ENCODE data around the gene INA.
"Not testable (repeated sequence)": the region's sequence is repeated elsewhere in the genome, so short reads cannot be mapped to it uniquely, and the experiment has no call there.

INA gene

GRCh38 chr10:103238506-103239252 is 38.3 kb upstream of the INA start:
- no peak for DNase-seq (ENCODE audit: low spot score)
- in situ Hi-C loops (cut with MboI; ENCODE audit: low sequenced_read_pairs, unreplicated experiment), result loop anchor here (10.0 kb wide), 1 partner anchor 324 kb away; the partner anchor contains the start of gene CNNM2
- TF ChIP-seq CTCF (IDR thresholded peaks at IDR 0.05; ENCODE audit: borderline replicate concordance, control extremely low read depth, extremely low read depth, insufficient read depth, missing control alignments), result peak; percentile 8

DNA sequence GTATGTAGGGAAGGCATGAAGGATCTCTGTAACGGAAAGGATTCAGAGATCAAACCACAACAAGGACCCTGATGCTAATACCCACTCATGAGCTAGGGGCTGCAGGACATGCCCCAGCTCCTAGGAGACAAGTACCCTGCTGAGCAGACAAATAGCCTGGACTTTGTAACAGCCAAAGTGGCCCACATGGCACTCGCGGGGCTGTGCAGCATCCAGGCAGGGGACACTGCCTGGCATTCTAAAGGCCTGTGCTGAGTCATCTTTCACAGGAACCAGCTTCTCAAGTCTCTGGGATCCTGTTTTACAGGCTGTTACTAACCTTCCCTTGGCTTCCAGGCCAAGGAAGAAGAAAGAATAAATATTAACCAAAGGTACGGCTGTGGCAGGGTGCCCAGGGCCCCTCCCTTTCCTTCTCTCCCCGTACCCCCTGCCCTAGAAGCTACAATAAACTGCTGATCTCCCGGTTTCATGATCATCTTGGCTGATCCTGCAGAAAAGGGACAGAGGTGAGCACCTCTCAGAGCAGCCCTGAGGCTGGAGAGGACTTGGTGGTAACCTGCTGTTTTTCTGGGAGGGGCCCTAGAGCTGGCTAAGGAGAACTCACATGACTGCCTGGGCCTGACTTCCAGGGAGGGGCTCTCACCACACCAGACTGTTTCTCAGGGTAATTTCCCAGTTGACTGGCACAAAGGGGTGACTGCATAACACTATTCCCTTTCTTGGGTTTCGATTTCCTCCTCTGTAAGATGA is 35.5 kb upstream of the INA start:
- in situ Hi-C loops (cut with MboI; ENCODE audit: low sequenced_read_pairs, unreplicated experiment), result no loop called here
- no peak for DNase-seq (ENCODE audit: low spot score)
- no peak for TF ChIP-seq CTCF (IDR thresholded peaks at IDR 0.05; ENCODE audit: borderline replicate concordance, control extremely low read depth, extremely low read depth, insufficient read depth, missing control alignments)

DNA sequence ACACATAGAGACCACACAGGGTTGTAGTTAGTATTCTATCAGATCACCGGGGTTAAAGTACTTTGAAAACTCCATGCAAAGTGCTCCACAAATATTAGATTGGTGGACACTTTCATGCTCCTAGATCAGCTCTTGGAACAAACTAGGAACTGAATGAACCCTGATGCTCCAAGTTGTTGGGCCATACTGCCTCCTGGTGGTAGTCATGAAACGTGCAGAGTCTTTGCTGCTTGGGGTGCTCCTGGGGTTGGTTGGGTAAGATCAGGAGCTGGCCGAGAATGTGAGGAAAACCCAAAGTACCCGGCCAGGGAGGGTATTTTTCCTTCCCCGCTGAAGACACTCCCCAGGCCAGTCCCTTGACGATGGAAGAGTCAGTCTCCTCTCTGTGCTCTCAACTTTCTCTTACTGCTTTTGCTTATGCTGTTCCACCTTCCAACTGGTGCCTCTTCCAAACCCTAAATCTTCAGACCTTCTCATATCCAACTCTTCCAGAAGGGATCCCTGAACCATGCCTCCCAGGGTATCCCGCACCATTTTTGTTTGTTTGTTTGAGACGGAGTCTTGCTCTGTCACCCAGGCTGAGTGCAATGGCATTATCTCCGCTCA is 32.2 kb upstream of the INA start:
- peak; percentile 86 for DNase-seq (ENCODE audit: low spot score)
- peak; percentile 85 for TF ChIP-seq CTCF (IDR thresholded peaks at IDR 0.05; ENCODE audit: borderline replicate concordance, control extremely low read depth, extremely low read depth, insufficient read depth, missing control alignments)
- in situ Hi-C loops (cut with MboI; ENCODE audit: low sequenced_read_pairs, unreplicated experiment), result no loop called here

DNA sequence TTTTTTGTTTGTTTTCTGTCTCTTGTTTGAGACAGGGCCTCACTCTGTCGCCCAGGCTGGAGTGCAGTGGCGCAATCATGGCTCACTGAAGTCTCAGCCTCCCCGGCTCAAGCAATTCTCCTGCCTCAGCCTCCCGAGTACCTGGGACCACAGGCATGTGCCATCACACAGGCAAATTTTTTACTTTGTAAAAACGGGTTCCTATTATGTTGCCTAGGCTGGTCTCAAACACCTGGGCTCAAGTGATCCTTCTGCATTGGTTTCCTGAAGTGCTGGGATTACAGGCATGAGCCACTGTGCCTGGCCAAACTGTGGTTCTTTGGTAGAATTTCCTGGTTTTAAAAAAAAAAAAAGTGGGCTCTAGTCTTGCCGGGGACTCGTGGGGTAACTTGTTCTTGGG is 31.4 kb upstream of the INA start, which contains the start of gene RPEL1:
Gene RPEL1, plus strand, starts transcription at position 301 of the 400 bp plus-strand sequence. CDS start 110 bp downstream, outside the sequence.
- DNase-seq (ENCODE audit: low spot score); in situ Hi-C loops (cut with MboI; ENCODE audit: low sequenced_read_pairs, unreplicated experiment): not testable (repeated sequence)

- no peak for TF ChIP-seq CTCF (IDR thresholded peaks at IDR 0.05; ENCODE audit: borderline replicate concordance, control extremely low read depth, extremely low read depth, insufficient read depth, missing control alignments)
- no peak for DNase-seq (ENCODE audit: low spot score)
- in situ Hi-C loops (cut with MboI; ENCODE audit: low sequenced_read_pairs, unreplicated experiment), result no loop called here
Measured at GRCh38 chr10:103246324-103246723, 30.6 kb upstream of the INA start.

GRCh38 chr10:103254113-103254512 is 22.8 kb upstream of the INA start:
- no peak for TF ChIP-seq CTCF (IDR thresholded peaks at IDR 0.05; ENCODE audit: borderline replicate concordance, control extremely low read depth, extremely low read depth, insufficient read depth, missing control alignments)
- DNase-seq (ENCODE audit: low spot score), result no peak
- in situ Hi-C loops (cut with MboI; ENCODE audit: low sequenced_read_pairs, unreplicated experiment), result no loop called here
